Psoas muscle (tissue), 8 donors: ENCODE measurements around the gene SLC49A4. TPM values are rescaled to one million over a fixed set of nuclear protein-coding genes. Genes with fewer than 3 reads are reported as not detected.

Source experiments
- ATAC-seq, 4 donors: fragments of 200-7000 bp; cut with Tn5 transposase; one replicate each; pipeline ENCODE4 v1.9.1; 2020; ENCODE audit warnings: moderate library complexity in 3 of 4, mild to moderate bottlenecking in 2 of 4
- DNase-seq, 2 donors: peaks; one replicate each; pipeline ENCODE4 v3.0.0-alpha.2; 2020
- H3K27ac ChIP-seq: fragments of 200-600 bp; one replicate; pipeline ENCODE4 v1.8.0; 2022
- H3K27me3 ChIP-seq, 3 donors: fragments of 200-600 bp in 1 of 3; one replicate each; pipeline versions ENCODE4 v1.6.1 to v1.8.0; 2013 to 2022; ENCODE audit warnings: low read length in 2 of 3, mild to moderate bottlenecking in 2 of 3, moderate library complexity in 1 of 3; ENCODE audit not compliant: insufficient read depth in 3 of 3
- H3K36me3 ChIP-seq, 2 donors: fragments of 200-600 bp in 1 of 2; one replicate each; pipeline versions ENCODE4 v1.6.1 to v1.8.0; 2013 to 2022; ENCODE audit warnings: low read depth in 1 of 2, mild to moderate bottlenecking in 1 of 2, moderate library complexity in 1 of 2; ENCODE audit not compliant: insufficient read depth in 1 of 2
- H3K4me1 ChIP-seq: fragments of 200-600 bp; one replicate; pipeline ENCODE4 v1.8.0; 2022
- H3K4me3 ChIP-seq: fragments of 200-600 bp; one replicate; pipeline ENCODE4 v1.8.0; 2022; ENCODE audit warnings: mild to moderate bottlenecking
- H3K9me3 ChIP-seq: fragments of 200-600 bp; one replicate; pipeline ENCODE4 v1.8.0; 2022
- CTCF ChIP-seq: fragments of 200-600 bp; IDR thresholded peaks from one replicate; pipeline ENCODE4 v1.8.0; 2022; ENCODE audit warnings: antibody characterized with exemption
- WGBS, 3 donors: extraction: QIAGEN DNeasy Blood & Tissue Kit; methylation state at CpG; one replicate each; pipeline versions ENCODE4 v1.1.6 to v1.1.7; 2013; 5-methylcytosine and 5-hydroxymethylcytosine counted together
- intact Hi-C, 2 donors: fragments of 100-400 bp; cut with DNase I; formaldehyde crosslinking; loops; one replicate each; pipeline versions ENCODE4 v1.11.0 to v1.14.2; 2022
- polyA plus RNA-seq, 3 donors: library from polyadenylated mRNA; stranded (reverse); fragments of 200-250 nt; gene quantifications; one replicate each; pipeline ENCODE4 v1.2.3, GENCODE V29; 2013
- total RNA-seq, 4 donors: library from RNA; stranded (reverse); fragmentation: NEBNext Ultra II Directional in 2 of 4; extraction: Animal tissue kit (Norgen Biotek cat#: 25700) in 2 of 4; gene quantifications; one replicate each; pipeline versions ENCODE4 v1.2.1 to v1.2.4, GENCODE V29; 2021 to 2023
- donor health status: healthy with polysubstance abuse.
- donor health status: DM: no; HTN: no; CAD: no; lungs with moderate emphysema.
- donor health status: Bipolar disorder and iron deficiency.
- donor health status: healthy.
- donor health status: DM: yes; HTN: yes; CAD: no.
- donor health status: DM: no; HTN: no; CAD: no.
- donor health status: DM: no; HTN: no; CAD: no.
- donor health status: DM: yes; HTN: yes; CAD: no.

SLC49A4 gene
- total and polyA plus RNA-seq, 7 donors = 12.5 to 44.2 (median 21.8) TPM

- intact Hi-C loops = no loop called here
- Histone ChIP-seq H3K27ac (no peak overlapping the region), H3K9me3 (no peaks in the 10 kb centered on the region), H3K4me3 (no peak overlapping the region), H3K4me1 (no peaks in the 10 kb centered on the region), H3K36me3 (peaks cover 0 to 57% of the 10 kb centered on the region in 2 donors), H3K27me3 (no peaks in the 10 kb centered on the region)
- TF ChIP-seq CTCF = no peak
- no peak for DNase-seq
- no peak for ATAC-seq
Measured at GRCh38 chr3:122868322-122868721, 73.5 kb downstream of the SLC49A4 start.

- Histone ChIP-seq H3K4me3 (no peak overlapping the region), H3K9me3 (no peaks in the 10 kb centered on the region), H3K27ac (no peak overlapping the region), H3K27me3 (no peaks in the 10 kb centered on the region), H3K36me3 (peaks cover 0 to 57% of the 10 kb centered on the region in 2 donors), H3K4me1 (no peaks in the 10 kb centered on the region)
- no peak for ATAC-seq
- DNase-seq = no peak
- TF ChIP-seq CTCF = no peak
- intact Hi-C loops = no loop called here
- 75 to 78% (median 77%) methylated on average over 9 of the region's 9 CpGs for WGBS, 3 donors
Measured at GRCh38 chr3:122873741-122874515, 79.1 kb downstream of the SLC49A4 start.

DNA sequence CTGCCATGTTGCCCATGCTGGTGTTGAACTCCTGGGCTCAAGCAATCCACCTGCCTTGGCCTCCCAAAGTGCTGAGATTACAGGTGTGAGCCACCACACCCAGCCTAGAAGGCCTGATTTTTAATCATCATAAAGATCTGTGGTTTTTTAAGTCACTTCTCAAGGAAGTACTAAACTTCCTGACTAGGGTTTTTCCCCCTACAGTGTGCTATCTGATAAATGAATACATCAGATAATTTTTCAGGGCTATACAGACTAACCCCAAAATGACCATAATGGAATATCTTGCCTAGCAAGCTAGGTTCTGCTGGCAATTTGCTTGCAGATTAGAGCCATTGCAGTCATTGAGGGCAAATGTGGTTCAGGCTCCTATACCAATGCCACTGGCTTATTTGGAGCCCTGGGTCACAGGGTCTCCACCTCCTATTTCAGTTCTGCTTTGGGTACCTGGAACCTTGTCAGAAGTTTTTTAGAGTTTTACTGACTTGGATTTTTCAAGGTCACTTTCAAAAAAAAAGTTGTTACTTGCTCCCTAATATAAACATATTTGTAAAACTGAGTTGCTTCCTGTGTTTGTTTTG lies 80.8 kb downstream of the SLC49A4 start:
- no peak for TF ChIP-seq CTCF
- DNase-seq (no peak), ATAC-seq (no peak)
- Histone ChIP-seq H3K9me3 (no peaks in the 10 kb centered on the region), H3K4me1 (no peaks in the 10 kb centered on the region), H3K4me3 (no peak overlapping the region), H3K27me3 (no peaks in the 10 kb centered on the region), H3K27ac (no peak overlapping the region), H3K36me3 (peaks cover 1 to 71% of the 10 kb centered on the region in 2 donors)
- intact Hi-C loops = no loop called here

DNA sequence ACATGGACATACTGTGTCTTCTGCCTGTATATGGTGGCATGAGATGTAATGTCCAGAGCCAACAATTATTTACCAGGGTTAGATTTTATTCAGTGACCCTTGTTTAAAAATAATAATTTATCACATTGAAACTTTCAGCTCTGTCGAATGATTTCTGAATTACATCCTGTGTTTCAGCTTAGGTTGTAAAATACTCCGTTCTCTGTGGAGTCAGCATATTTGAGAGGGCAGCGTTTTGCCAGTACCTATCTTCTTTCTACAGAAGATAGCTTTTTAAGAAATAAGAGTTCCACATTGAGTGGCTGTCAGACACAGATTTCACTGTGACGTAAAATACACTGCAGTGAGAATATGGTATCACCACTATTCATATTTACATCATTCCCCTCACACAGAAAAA lies 85.3 kb downstream of the SLC49A4 start:
- ATAC-seq = no peak
- no peak overlapping the region for H3K4me3 ChIP-seq
- intact Hi-C loops = no loop called here
- H3K36me3 ChIP-seq = peaks cover 2 to 59% of the 10 kb centered on the region in 2 donors
- no peak for TF ChIP-seq CTCF
- no peak overlapping the region for H3K27ac ChIP-seq
- DNase-seq = no peak
- WGBS, 3 donors = 90 to 94% (median 93%) methylated on average over 4 of the region's 4 CpGs
- no peaks in the 10 kb centered on the region for H3K9me3 ChIP-seq
- H3K4me1 ChIP-seq = no peaks in the 10 kb centered on the region
- no peaks in the 10 kb centered on the region for H3K27me3 ChIP-seq
